ENCODE results near the gene RXRA. TPM values are rescaled to one million over a fixed set of nuclear protein-coding genes. Genes with fewer than 3 reads are reported as not detected.

The RXRA gene
- total RNA-seq, 1 donor, result 26.4 TPM

- Histone ChIP-seq H3K79me2 (ENCODE audit: insufficient read depth, low read length) (no peaks in the 10 kb centered on the region), H3K27me3 (ENCODE audit: insufficient read depth, low read length) (peaks cover 2% of the 10 kb centered on the region)
- TF ChIP-seq CTCF (IDR thresholded peaks at IDR 0.05; ENCODE audit: extremely low read depth, low read depth, low read length), result no peak
Measured at GRCh38 chr9:134314950-134315715, 11.1 kb upstream of the RXRA start.

GRCh38 chr9:134315716-134316448, 10.4 kb upstream of the RXRA start:
- no peak overlapping the region for H3K27ac ChIP-seq (ENCODE audit: low read depth, low read length)
- DNase-seq (ENCODE audit: insufficient read length, low spot score, missing footprints), result peak; percentile 73
- H4K20me1 ChIP-seq (ENCODE audit: insufficient read depth, low read length), result no peaks in the 10 kb centered on the region
- H2AFZ ChIP-seq (ENCODE audit: low read length), result no peak overlapping the region
- no peaks in the 10 kb centered on the region for H3K79me2 ChIP-seq (ENCODE audit: insufficient read depth, low read length)
- H3K4me1 ChIP-seq (ENCODE audit: insufficient read depth, low read length), result peaks cover 34% of the 10 kb centered on the region
- no peak overlapping the region for H3K4me3 ChIP-seq (ENCODE audit: insufficient read depth, low read length)
- H3K27me3 ChIP-seq (ENCODE audit: insufficient read depth, low read length), result peaks cover 2% of the 10 kb centered on the region
- H3K4me2 ChIP-seq (ENCODE audit: insufficient read depth, low read length), result no peak overlapping the region
- no peaks in the 10 kb centered on the region for H3K36me3 ChIP-seq (ENCODE audit: insufficient read depth, low read length)
- no peak for TF ChIP-seq CTCF (IDR thresholded peaks at IDR 0.05; ENCODE audit: extremely low read depth, low read depth, low read length)
- H3K9me3 ChIP-seq (ENCODE audit: low read depth, low read length), result no peaks in the 10 kb centered on the region

More at GRCh38 chr9:134314950-134315715, 11.1 kb upstream of the RXRA start:
- Histone ChIP-seq H3K27ac (ENCODE audit: low read depth, low read length) (no peak overlapping the region), H4K20me1 (ENCODE audit: insufficient read depth, low read length) (no peaks in the 10 kb centered on the region), H3K36me3 (ENCODE audit: insufficient read depth, low read length) (no peaks in the 10 kb centered on the region), H3K4me3 (ENCODE audit: insufficient read depth, low read length) (no peak overlapping the region), H3K4me2 (ENCODE audit: insufficient read depth, low read length) (no peak overlapping the region), H3K9me3 (ENCODE audit: low read depth, low read length) (no peaks in the 10 kb centered on the region), H2AFZ (ENCODE audit: low read length) (no peak overlapping the region), H3K4me1 (ENCODE audit: insufficient read depth, low read length) (peaks cover 31% of the 10 kb centered on the region)
- DNase-seq (ENCODE audit: insufficient read length, low spot score, missing footprints), result peak; percentile 54

- DNase-seq (ENCODE audit: insufficient read length, low spot score, missing footprints), result peak; percentile 94
- no peaks in the 10 kb centered on the region for H3K27me3 ChIP-seq (ENCODE audit: insufficient read depth, low read length)
- peak overlapping the region; percentile 39 for H3K27ac ChIP-seq (ENCODE audit: low read depth, low read length)
- H3K9me3 ChIP-seq (ENCODE audit: low read depth, low read length), result no peaks in the 10 kb centered on the region
- no peaks in the 10 kb centered on the region for H3K36me3 ChIP-seq (ENCODE audit: insufficient read depth, low read length)
- no peak for TF ChIP-seq CTCF (IDR thresholded peaks at IDR 0.05; ENCODE audit: extremely low read depth, low read depth, low read length)
- H3K4me3 ChIP-seq (ENCODE audit: insufficient read depth, low read length), result no peak overlapping the region
- H2AFZ ChIP-seq (ENCODE audit: low read length), result no peak overlapping the region
- H3K4me2 ChIP-seq (ENCODE audit: insufficient read depth, low read length), result peak overlapping the region; percentile 44
- no peaks in the 10 kb centered on the region for H4K20me1 ChIP-seq (ENCODE audit: insufficient read depth, low read length)
- H3K79me2 ChIP-seq (ENCODE audit: insufficient read depth, low read length), result no peaks in the 10 kb centered on the region
- H3K4me1 ChIP-seq (ENCODE audit: insufficient read depth, low read length), result peaks cover 34% of the 10 kb centered on the region
Measured at GRCh38 chr9:134316449-134317160, 9.7 kb upstream of the RXRA start.
